HEK293 (cell line): ENCODE measurements around the gene SAMM50.

Source experiments
- ZNF629 ChIP-seq: fragments of 450-650 bp; formaldehyde crosslinking; IDR thresholded peaks from 2 replicates; pipeline ENCODE4 v1.5.1; 2017; ENCODE audit warnings: missing biosample characterization, missing genetic modification characterization
- TF ChIP-seq, protein P1 (sequence below): fragments of 450-650 bp; formaldehyde crosslinking; optimal IDR thresholded peaks from 2 replicates; pipeline ENCODE3; 2016; ENCODE audit warnings: missing biosample characterization, mild to moderate bottlenecking, missing genetic modification characterization

DNA sequence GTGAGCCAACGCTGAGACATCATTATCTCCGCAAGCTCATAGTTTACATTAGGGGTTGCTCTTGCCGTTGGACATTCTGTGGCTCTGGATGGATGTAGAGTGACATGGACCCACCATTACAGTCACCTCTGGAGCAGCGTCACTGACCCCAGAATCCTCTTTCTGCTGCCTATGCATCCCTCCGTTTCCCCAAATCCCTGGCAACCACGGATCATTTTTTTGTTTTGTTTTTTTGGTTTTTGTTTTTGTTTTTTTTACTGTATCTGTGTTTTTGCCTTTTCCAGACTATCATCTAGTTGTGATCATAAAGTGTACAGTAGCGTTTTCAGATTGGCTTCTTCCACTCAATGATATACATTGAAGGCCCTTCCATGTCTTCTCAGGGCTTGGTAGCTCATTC, 72.8 kb downstream of the SAMM50 start:
- no peak for TF ChIP-seq ZNF629 (tag by site-specific recombination)
- TF ChIP-seq, protein P1, sequence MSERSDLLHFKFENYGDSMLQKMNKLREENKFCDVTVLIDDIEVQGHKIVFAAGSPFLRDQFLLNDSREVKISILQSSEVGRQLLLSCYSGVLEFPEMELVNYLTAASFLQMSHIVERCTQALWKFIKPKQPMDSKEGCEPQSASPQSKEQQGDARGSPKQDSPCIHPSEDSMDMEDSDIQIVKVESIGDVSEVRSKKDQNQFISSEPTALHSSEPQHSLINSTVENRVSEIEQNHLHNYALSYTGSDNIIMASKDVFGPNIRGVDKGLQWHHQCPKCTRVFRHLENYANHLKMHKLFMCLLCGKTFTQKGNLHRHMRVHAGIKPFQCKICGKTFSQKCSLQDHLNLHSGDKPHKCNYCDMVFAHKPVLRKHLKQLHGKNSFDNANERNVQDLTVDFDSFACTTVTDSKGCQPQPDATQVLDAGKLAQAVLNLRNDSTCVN = no peak
